Panc1 (cell line): ENCODE data around the gene TTC16.

ENCODE experiments used
- CTCF ChIP-seq: fragments of 450-650 bp; IDR thresholded peaks from 2 replicates; pipeline ENCODE4 v1.5.1; 2017; ENCODE audit warnings: mild to moderate bottlenecking
- POLR2AphosphoS5 ChIP-seq: IDR thresholded peaks from 2 replicates; pipeline ENCODE4 v1.6.1; 2012; ENCODE audit warnings: mild to moderate bottlenecking, low read depth, low read length, moderate library complexity
- SIN3A ChIP-seq: IDR thresholded peaks from 2 replicates; pipeline ENCODE4 v1.6.1; 2012; ENCODE audit warnings: low read depth, mild to moderate bottlenecking, low read length, moderate library complexity, borderline replicate concordance; ENCODE audit not compliant: insufficient read depth

- TF ChIP-seq CTCF (no peak), POLR2AphosphoS5 (no peak), SIN3A (no peak)
Measured at GRCh38 chr9:127741831-127742434, 26.1 kb downstream of the TTC16 start.
